GM18519 (cell line): ENCODE results near the gene AP3D1.

ENCODE experiments used
- ATAC-seq: cut with Tn5 transposase; IDR thresholded peaks from one replicate; pipeline ENCODE4 v1.9.1; 2021; ENCODE audit warnings: mild to moderate bottlenecking, moderate library complexity; ENCODE audit not compliant: unreplicated experiment, low FRiP score

Gene AP3D1

GRCh38 chr19:2184422-2184975, 33.1 kb upstream of the AP3D1 start:
- no peak for ATAC-seq

- no peak for ATAC-seq
Observed at GRCh38 chr19:2181633-2181997, 30.2 kb upstream of the AP3D1 start.

GRCh38 chr19:2180881-2181632, 29.7 kb upstream of the AP3D1 start:
- no peak for ATAC-seq

- no peak for ATAC-seq
Observed at GRCh38 chr19:2180114-2180513, 28.7 kb upstream of the AP3D1 start.

GRCh38 chr19:2179095-2179494, 27.7 kb upstream of the AP3D1 start:
- no peak for ATAC-seq

- no peak for ATAC-seq
Observed at GRCh38 chr19:2176337-2176994, 25.1 kb upstream of the AP3D1 start.

- ATAC-seq = no peak
Observed at GRCh38 chr19:2175742-2176141, 24.4 kb upstream of the AP3D1 start.

- ATAC-seq = no peak
Observed at GRCh38 chr19:2173767-2174577, 22.6 kb upstream of the AP3D1 start.

GRCh38 chr19:2173388-2173766, 22.0 kb upstream of the AP3D1 start:
- ATAC-seq = no peak

GRCh38 chr19:2171349-2172145, 20.2 kb upstream of the AP3D1 start:
- no peak for ATAC-seq

- ATAC-seq = no peak
Observed at GRCh38 chr19:2170987-2171348, 19.6 kb upstream of the AP3D1 start.

- ATAC-seq = no peak
Observed at GRCh38 chr19:2170219-2170618, 18.9 kb upstream of the AP3D1 start.

GRCh38 chr19:2168619-2169424, 17.5 kb upstream of the AP3D1 start:
- peak; percentile 40 for ATAC-seq

GRCh38 chr19:2167896-2168618, 16.7 kb upstream of the AP3D1 start:
- no peak for ATAC-seq

GRCh38 chr19:2166741-2167738, 15.7 kb upstream of the AP3D1 start:
- ATAC-seq = no peak

GRCh38 chr19:2164020-2164998, 12.9 kb upstream of the AP3D1 start:
- no peak for ATAC-seq

- no peak for ATAC-seq
Observed at GRCh38 chr19:2160379-2160778, 9.0 kb upstream of the AP3D1 start.
